Hepatocyte (in vitro differentiated cells): ENCODE measurements around the gene PRPF19.

Source experiments
- EZH2 ChIP-seq: fragments of 200-600 bp; sonication (generic); IDR thresholded peaks from 2 replicates; pipeline ENCODE4 v1.6.1; 2016; ENCODE audit warnings: antibody characterized with exemption, mild to moderate bottlenecking, borderline replicate concordance
- TF ChIP-seq, protein P1 (sequence below): fragments of 200-600 bp; sonication (generic); IDR thresholded peaks from 2 replicates; pipeline ENCODE4 v1.5.1; 2016; ENCODE audit warnings: antibody characterized with exemption, mild to moderate bottlenecking; ENCODE audit not compliant: poor library complexity

DNA sequence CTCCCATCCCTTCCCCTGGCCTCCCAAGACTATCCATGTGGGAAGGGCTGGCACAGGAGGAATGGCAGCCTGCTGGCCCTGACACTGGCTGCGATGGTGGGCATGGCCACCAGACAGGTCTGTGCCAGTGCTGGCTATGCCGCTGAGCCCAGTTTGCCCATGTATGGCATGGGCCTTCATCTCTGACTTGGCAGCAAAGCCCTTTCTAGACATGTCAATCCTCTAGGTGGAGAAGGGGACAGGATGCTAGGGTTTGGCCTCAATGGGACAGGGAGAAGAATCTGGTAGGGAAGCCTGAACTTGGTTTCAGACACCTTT, 30.3 kb downstream of the PRPF19 start:
- TF ChIP-seq, protein P1, sequence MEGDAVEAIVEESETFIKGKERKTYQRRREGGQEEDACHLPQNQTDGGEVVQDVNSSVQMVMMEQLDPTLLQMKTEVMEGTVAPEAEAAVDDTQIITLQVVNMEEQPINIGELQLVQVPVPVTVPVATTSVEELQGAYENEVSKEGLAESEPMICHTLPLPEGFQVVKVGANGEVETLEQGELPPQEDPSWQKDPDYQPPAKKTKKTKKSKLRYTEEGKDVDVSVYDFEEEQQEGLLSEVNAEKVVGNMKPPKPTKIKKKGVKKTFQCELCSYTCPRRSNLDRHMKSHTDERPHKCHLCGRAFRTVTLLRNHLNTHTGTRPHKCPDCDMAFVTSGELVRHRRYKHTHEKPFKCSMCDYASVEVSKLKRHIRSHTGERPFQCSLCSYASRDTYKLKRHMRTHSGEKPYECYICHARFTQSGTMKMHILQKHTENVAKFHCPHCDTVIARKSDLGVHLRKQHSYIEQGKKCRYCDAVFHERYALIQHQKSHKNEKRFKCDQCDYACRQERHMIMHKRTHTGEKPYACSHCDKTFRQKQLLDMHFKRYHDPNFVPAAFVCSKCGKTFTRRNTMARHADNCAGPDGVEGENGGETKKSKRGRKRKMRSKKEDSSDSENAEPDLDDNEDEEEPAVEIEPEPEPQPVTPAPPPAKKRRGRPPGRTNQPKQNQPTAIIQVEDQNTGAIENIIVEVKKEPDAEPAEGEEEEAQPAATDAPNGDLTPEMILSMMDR: no peak
- no peak for TF ChIP-seq EZH2
